K562 (cell line): ENCODE measurements around the gene FOXK2. TPM values are rescaled to one million over a fixed set of nuclear protein-coding genes. Genes with fewer than 3 reads are reported as not detected.

ENCODE experiments used
- ATF1 ChIP-seq, 2 experiments: fragments of 450-650 bp in 1 of 2; IDR thresholded peaks; 2 replicates each; pipeline ENCODE4 v1.6.1; 2016; ENCODE audit warnings: missing compliant biosample characterization in 1 of 2, missing genetic modification characterization in 1 of 2
- CC2D1A ChIP-seq: fragments of 450-650 bp; IDR thresholded peaks from 2 replicates; pipeline ENCODE4 v1.6.1; 2017; ENCODE audit warnings: mild to moderate bottlenecking
- FOXA1 ChIP-seq: fragments of 450-650 bp; IDR thresholded peaks from 2 replicates; pipeline ENCODE4 v1.6.1; 2016; ENCODE audit warnings: mild to moderate bottlenecking, borderline replicate concordance
- HDAC2 ChIP-seq: fragments of 450-650 bp; IDR thresholded peaks from 2 replicates; pipeline ENCODE4 v1.6.1; 2016; ENCODE audit warnings: mild to moderate bottlenecking
- L3MBTL2 ChIP-seq: fragments of 450-650 bp; IDR thresholded peaks from 2 replicates; pipeline ENCODE4 v1.6.1; 2016; ENCODE audit warnings: mild to moderate bottlenecking, moderate library complexity
- MTA2 ChIP-seq: fragments of 450-650 bp; IDR thresholded peaks from 2 replicates; pipeline ENCODE4 v1.6.1; 2016; ENCODE audit warnings: low read depth
- NCOA2 ChIP-seq, 2 experiments: fragments of 450-650 bp; IDR thresholded peaks; 2 replicates each; pipeline ENCODE4 v1.6.1; 2018; ENCODE audit warnings: mild to moderate bottlenecking in 2 of 2, moderate library complexity in 1 of 2; ENCODE audit not compliant: partially characterized antibody in 2 of 2
- NFIX ChIP-seq: fragments of 250-450 bp; sonication (Bioruptor Pico); IDR thresholded peaks from 2 replicates; pipeline ENCODE4 v1.4.0; 2020; ENCODE audit warnings: low read depth, mild to moderate bottlenecking, moderate library complexity
- NR2C2 ChIP-seq, 2 experiments: fragments of 200-800 bp in 1 of 2; sonication (Bioruptor generic) in 1 of 2; sonication (generic) in 1 of 2; formaldehyde crosslinking in 1 of 2; IDR thresholded peaks; 2 replicates each; pipeline versions ENCODE4 v1.6.1 to v1.8.0; 2016 to 2022; ENCODE audit warnings: mild to moderate bottlenecking in 1 of 2, missing compliant biosample characterization in 1 of 2, missing genetic modification characterization in 1 of 2, missing genetic modification reagents in 1 of 2
- POLR2B ChIP-seq: fragments of 450-650 bp; IDR thresholded peaks from 2 replicates; pipeline ENCODE4 v1.6.1; 2018; ENCODE audit warnings: low read depth; ENCODE audit not compliant: partially characterized antibody
- SAFB2 ChIP-seq: fragments of 200-400 bp; formaldehyde crosslinking; IDR thresholded peaks from 2 replicates; pipeline ENCODE4 v1.6.1; 2018; ENCODE audit warnings: borderline replicate concordance, low read length, low read depth, moderate library complexity; ENCODE audit not compliant: severe bottlenecking
- SIN3A ChIP-seq, 2 experiments: fragments of 150-350 bp in 1 of 2; IDR thresholded peaks; 2 replicates each; pipeline ENCODE4 v1.6.1; 2011 to 2016; ENCODE audit warnings: borderline replicate concordance in 2 of 2, low read depth in 2 of 2, low read length in 2 of 2, mild to moderate bottlenecking in 2 of 2, moderate library complexity in 2 of 2; ENCODE audit not compliant: control insufficient read depth in 1 of 2
- SP1 ChIP-seq: sonication (generic); formaldehyde crosslinking; IDR thresholded peaks from 2 replicates; pipeline ENCODE4 v1.8.1; 2022; ENCODE audit warnings: mild to moderate bottlenecking, missing genetic modification reagents
- TBL1XR1 ChIP-seq, 2 experiments: IDR thresholded peaks; 2 replicates each; pipeline ENCODE4 v1.6.1; 2012; ENCODE audit warnings: improper control_type of control experiment in 2 of 2, low read length in 2 of 2, mild to moderate bottlenecking in 1 of 2
- ZNF146 ChIP-seq: IDR thresholded peaks from one replicate; pipeline ENCODE4 v1.6.1; 2018; ENCODE audit warnings: missing compliant biosample characterization; ENCODE audit not compliant: unreplicated experiment
- ZNF224 ChIP-seq: sonication (generic); formaldehyde crosslinking; IDR thresholded peaks from 2 replicates; pipeline ENCODE4 v1.8.0; 2022; ENCODE audit warnings: mild to moderate bottlenecking, missing genetic modification reagents
- ZNF253 ChIP-seq: fragments of 250-450 bp; sonication (Bioruptor Pico); conservative IDR thresholded peaks from 2 replicates; pipeline ENCODE4 v1.6.1; 2021; ENCODE audit warnings: mild to moderate bottlenecking
- ZNF41 ChIP-seq: fragments of 250-450 bp; sonication (Bioruptor Pico); conservative IDR thresholded peaks from 2 replicates; pipeline ENCODE4 v1.4.0; 2020; ENCODE audit warnings: mild to moderate bottlenecking
- polyA plus RNA-seq, 8 experiments: library from polyadenylated mRNA; depleted of rRNA in 4 of 8; stranded (reverse) in 5 of 8; unstranded in 3 of 8; fragments of >200 nt; fragmentation: Nextera tagmentation in 2 of 8; fragmentation: Illumina TruSeq in 1 of 8; extraction: Ambion mirVana in 2 of 8; extraction: Trizol in 1 of 8; gene quantifications; 2 replicates each; pipeline versions ENCODE4 v1.2.1 to v1.2.3, GENCODE V29; 2011 to 2014; ENCODE audit warnings: inconsistent platforms in 1 of 8, missing spikeins in 1 of 8
- total RNA-seq, 7 experiments: library from RNA; depleted of rRNA in 6 of 7; stranded (reverse); fragments of >200 nt in 6 of 7; fragmentation: Illumina TruSeq in 2 of 7; extraction: Trizol in 2 of 7; gene quantifications; 2 replicates each; pipeline versions ENCODE4 v1.2.1 to v1.2.3, GENCODE V29; 2011 to 2021; ENCODE audit warnings: low replicate concordance in 1 of 7
- TF ChIP-seq, protein P1 (sequence below): fragments of 200-800 bp; sonication (Bioruptor generic); IDR thresholded peaks from 2 replicates; pipeline ENCODE4 v1.6.1; 2017; ENCODE audit warnings: missing genetic modification characterization, missing compliant biosample characterization
- TF ChIP-seq, protein P2 (sequence below): fragments of 250-450 bp; sonication (Bioruptor Pico); IDR thresholded peaks from 2 replicates; pipeline ENCODE4 v1.8.0; 2022; ENCODE audit warnings: moderate library complexity, mild to moderate bottlenecking, inconsistent platforms
- TF ChIP-seq, protein P3 (sequence below): fragments of 450-650 bp; IDR thresholded peaks from 2 replicates; pipeline ENCODE4 v1.6.1; 2016; ENCODE audit warnings: missing biosample characterization, missing genetic modification characterization
- TF ChIP-seq, protein P4 (sequence below): sonication (generic); formaldehyde crosslinking; IDR thresholded peaks from 2 replicates; pipeline ENCODE4 v1.8.0; 2022; ENCODE audit warnings: mild to moderate bottlenecking, missing genetic modification reagents, borderline replicate concordance

Gene FOXK2
- total and polyA plus RNA-seq, 9 of the 15 experiments (the other 6 are each of a cell fraction or from before 2014, with no cell fraction given) = 3.0 to 86.0 (median 44.1) TPM

DNA sequence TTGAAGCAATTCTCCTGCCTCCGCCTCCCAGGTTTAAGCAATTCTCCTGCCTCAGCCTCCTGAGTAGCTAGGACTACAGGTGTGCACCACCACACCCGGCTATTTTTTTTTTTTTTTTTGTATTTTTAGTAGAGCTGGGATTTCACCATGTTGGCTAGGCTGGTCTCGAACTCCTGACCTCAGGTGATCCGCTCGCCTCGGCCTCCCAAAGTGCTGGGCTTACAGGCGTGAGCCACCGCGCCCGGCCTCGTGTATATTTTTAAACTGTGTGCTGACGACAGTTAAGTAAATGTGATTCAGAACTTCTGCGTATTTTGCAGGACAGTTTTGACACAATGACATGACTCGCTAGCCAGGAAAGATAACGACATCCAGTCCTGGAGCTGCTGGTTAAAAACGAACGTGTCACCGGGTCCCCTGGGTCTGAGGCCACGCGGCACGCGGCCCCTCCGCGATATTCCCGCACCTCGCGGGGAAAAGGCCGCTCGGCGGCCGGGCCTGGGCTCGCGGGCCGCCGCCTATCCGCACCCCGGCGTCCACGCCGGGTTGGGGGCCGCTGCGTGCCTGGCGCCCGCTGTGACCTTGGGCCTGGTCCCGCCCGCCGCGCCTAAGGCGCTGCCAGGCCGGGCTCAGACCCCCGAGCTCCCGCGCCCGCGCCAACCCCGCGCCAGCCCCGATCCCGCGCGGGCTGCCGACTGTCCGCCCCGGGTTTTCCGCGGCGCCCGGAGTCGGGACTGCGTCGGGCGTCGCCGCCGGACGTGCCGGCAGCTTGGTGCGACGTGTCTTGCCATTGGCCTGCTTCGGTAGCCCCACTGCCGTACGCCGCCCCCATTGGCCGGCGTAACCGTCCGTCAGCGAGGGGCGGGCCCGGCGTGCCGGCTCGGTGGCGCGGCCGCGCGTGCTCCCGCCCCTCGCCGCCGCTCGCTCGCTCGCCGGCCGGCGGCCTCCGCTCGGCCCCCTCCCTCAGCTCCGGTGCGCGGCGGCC lies at the start of gene FOXK2 (continued):
- TF ChIP-seq, protein P1, sequence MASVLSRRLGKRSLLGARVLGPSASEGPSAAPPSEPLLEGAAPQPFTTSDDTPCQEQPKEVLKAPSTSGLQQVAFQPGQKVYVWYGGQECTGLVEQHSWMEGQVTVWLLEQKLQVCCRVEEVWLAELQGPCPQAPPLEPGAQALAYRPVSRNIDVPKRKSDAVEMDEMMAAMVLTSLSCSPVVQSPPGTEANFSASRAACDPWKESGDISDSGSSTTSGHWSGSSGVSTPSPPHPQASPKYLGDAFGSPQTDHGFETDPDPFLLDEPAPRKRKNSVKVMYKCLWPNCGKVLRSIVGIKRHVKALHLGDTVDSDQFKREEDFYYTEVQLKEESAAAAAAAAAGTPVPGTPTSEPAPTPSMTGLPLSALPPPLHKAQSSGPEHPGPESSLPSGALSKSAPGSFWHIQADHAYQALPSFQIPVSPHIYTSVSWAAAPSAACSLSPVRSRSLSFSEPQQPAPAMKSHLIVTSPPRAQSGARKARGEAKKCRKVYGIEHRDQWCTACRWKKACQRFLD (CRISPR knock-in tag) = peak; percentile 52; the same call in 1 of the 2 replicates
- TF ChIP-seq, protein P2, sequence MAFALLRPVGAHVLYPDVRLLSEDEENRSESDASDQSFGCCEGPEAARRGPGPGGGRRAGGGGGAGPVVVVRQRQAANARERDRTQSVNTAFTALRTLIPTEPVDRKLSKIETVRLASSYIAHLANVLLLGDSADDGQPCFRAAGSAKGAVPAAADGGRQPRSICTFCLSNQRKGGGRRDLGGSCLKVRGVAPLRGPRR (CRISPR knock-in tag) = peak; percentile 25; the same call in 1 of the 2 replicates
- TF ChIP-seq NFIX (no peak), ZNF224 (CRISPR knock-in tag) (no peak), MTA2 (no peak), ZNF253 (CRISPR knock-in tag) (no peak), NR2C2 (CRISPR knock-in tag; IDR thresholded peaks at IDR 0.05) (no peak), NR2C2 (tag; IDR thresholded peaks at IDR 0.05) (peak; percentile 81), SP1 (0 out of 2 replicates have a peak, but pooled peaks have one; percentile 16), L3MBTL2 (peak; percentile 99), POLR2B (peak; percentile 29), CC2D1A (peak; percentile 81), NCOA2 (IDR thresholded peaks at IDR 0.05; ENCODE audit: partially characterized antibody in 2 of 2) (no peak), SAFB2 (no peak), ZNF146 (no peak), SIN3A (IDR thresholded peaks at IDR 0.05; ENCODE audit: borderline replicate concordance in 2 of 2, control insufficient read depth in 1 of 2, low read depth in 2 of 2, low read length in 2 of 2) (no peak; a peak in 1 of 4 replicates), TBL1XR1 (IDR thresholded peaks at IDR 0.05; ENCODE audit: low read length in 2 of 2) (no peak), ZNF41 (CRISPR knock-in tag) (0 out of 2 replicates have a peak, but pooled peaks have one; percentile 49), HDAC2 (peak; percentile 92), ATF1 (CRISPR knock-in tag; IDR thresholded peaks at IDR 0.05) (peak; percentile 53; the same call in 1 of the 2 replicates), ATF1 (tag; IDR thresholded peaks at IDR 0.05) (peak; percentile 82), FOXA1 (no peak)
- TF ChIP-seq, protein P3, sequence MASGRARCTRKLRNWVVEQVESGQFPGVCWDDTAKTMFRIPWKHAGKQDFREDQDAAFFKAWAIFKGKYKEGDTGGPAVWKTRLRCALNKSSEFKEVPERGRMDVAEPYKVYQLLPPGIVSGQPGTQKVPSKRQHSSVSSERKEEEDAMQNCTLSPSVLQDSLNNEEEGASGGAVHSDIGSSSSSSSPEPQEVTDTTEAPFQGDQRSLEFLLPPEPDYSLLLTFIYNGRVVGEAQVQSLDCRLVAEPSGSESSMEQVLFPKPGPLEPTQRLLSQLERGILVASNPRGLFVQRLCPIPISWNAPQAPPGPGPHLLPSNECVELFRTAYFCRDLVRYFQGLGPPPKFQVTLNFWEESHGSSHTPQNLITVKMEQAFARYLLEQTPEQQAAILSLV (tag) = no peak
- TF ChIP-seq, protein P4, sequence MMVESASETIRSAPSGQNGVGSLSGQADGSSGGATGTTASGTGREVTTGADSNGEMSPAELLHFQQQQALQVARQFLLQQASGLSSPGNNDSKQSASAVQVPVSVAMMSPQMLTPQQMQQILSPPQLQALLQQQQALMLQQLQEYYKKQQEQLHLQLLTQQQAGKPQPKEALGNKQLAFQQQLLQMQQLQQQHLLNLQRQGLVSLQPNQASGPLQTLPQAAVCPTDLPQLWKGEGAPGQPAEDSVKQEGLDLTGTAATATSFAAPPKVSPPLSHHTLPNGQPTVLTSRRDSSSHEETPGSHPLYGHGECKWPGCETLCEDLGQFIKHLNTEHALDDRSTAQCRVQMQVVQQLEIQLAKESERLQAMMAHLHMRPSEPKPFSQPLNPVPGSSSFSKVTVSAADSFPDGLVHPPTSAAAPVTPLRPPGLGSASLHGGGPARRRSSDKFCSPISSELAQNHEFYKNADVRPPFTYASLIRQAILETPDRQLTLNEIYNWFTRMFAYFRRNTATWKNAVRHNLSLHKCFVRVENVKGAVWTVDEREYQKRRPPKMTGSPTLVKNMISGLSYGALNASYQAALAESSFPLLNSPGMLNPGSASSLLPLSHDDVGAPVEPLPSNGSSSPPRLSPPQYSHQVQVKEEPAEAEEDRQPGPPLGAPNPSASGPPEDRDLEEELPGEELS (CRISPR knock-in tag) = no peak
